ENCODE measurements around the gene MYEOV. TPM values are rescaled to one million over a fixed set of nuclear protein-coding genes. Genes with fewer than 3 reads are reported as not detected.

MYEOV gene
- total and polyA plus RNA-seq, 9 of the 15 experiments (the other 6 are each of a cell fraction or from before 2014, with no cell fraction given) = 10.2 to 133 (median 32.2) TPM

DNA sequence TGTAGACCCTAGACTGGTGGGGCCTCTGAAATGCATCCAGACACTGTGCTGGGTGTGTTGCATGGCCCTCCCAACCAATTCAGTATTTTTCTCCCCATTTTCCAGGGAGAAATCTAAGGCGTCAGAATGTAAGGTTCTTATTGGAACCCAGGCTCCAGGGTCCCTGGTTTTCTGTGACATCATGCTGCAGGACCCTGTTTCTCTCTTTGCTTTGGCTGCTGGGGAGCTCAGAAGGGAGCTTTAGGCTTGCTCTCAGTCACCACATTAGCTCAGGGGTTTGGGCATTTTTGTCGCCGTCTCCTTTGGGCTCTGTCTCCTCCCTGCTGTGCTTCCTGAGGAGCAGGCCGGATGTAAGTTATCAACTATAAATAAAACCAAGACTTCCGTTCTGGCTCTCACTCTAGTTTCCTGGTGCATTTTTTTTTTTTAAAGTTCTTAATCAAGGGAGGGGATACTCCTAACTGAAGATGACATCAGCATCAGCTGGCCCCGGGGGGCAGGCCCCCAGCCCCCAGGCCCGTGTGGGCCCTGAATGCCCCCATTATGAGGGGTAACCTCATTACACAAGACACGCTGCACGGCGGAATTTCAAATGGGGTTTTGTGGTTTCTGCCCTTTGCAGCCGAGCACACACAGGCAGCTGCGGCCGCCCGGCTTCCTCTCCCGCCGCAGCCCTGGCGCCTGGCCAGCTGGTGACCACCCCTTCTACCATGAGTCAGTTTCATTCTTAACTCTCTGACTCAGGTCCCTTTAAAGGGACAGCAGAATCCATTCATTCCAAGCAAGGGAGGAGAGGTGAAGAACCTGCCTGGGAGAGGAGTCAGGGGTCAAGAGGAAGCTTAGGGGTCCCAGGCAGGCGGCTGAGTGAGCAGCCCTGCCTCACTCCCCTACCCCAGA is 3.2 kb downstream of the MYEOV start (continued):
- TF ChIP-seq, protein P1, sequence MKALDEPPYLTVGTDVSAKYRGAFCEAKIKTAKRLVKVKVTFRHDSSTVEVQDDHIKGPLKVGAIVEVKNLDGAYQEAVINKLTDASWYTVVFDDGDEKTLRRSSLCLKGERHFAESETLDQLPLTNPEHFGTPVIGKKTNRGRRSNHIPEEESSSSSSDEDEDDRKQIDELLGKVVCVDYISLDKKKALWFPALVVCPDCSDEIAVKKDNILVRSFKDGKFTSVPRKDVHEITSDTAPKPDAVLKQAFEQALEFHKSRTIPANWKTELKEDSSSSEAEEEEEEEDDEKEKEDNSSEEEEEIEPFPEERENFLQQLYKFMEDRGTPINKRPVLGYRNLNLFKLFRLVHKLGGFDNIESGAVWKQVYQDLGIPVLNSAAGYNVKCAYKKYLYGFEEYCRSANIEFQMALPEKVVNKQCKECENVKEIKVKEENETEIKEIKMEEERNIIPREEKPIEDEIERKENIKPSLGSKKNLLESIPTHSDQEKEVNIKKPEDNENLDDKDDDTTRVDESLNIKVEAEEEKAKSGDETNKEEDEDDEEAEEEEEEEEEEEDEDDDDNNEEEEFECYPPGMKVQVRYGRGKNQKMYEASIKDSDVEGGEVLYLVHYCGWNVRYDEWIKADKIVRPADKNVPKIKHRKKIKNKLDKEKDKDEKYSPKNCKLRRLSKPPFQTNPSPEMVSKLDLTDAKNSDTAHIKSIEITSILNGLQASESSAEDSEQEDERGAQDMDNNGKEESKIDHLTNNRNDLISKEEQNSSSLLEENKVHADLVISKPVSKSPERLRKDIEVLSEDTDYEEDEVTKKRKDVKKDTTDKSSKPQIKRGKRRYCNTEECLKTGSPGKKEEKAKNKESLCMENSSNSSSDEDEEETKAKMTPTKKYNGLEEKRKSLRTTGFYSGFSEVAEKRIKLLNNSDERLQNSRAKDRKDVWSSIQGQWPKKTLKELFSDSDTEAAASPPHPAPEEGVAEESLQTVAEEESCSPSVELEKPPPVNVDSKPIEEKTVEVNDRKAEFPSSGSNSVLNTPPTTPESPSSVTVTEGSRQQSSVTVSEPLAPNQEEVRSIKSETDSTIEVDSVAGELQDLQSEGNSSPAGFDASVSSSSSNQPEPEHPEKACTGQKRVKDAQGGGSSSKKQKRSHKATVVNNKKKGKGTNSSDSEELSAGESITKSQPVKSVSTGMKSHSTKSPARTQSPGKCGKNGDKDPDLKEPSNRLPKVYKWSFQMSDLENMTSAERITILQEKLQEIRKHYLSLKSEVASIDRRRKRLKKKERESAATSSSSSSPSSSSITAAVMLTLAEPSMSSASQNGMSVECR (CRISPR knock-in tag; IDR thresholded peaks at IDR 0.05) = peak; percentile 87
- TF ChIP-seq RB1 (IDR thresholded peaks at IDR 0.05; ENCODE audit: low read depth) (peak; percentile 11; the same call in 1 of the 2 replicates), SRF (CRISPR knock-in tag; IDR thresholded peaks at IDR 0.05) (peak in 1 of 2 experiments; percentile 49; a peak in 1 of 4 replicates), HDAC2 (IDR thresholded peaks at IDR 0.05) (peak; percentile 83; the same call in 1 of the 2 replicates), ETV1 (tag; conservative IDR thresholded peaks at IDR 0.05; ENCODE audit: low read depth) (peak; percentile 98), PHF8 (IDR thresholded peaks at IDR 0.05; ENCODE audit: borderline replicate concordance, low read length) (peak; percentile 42; the same call in 1 of the 2 replicates), CBFB (CRISPR knock-in tag; IDR thresholded peaks at IDR 0.05) (peak; percentile 82; the same call in 1 of the 2 replicates), CCNT2 (IDR thresholded peaks at IDR 0.05; ENCODE audit: borderline replicate concordance, extremely low read depth, insufficient read length, low read depth, low read length) (peak; percentile 92), ZNF12 (CRISPR knock-in tag; IDR thresholded peaks at IDR 0.05) (peak; percentile 28; the same call in 1 of the 2 replicates), CBFA2T3 (IDR thresholded peaks at IDR 0.05) (peak; percentile 65), RUNX1 (IDR thresholded peaks at IDR 0.05; ENCODE audit: low read depth) (peak; percentile 49; the same call in 1 of the 2 replicates), HNRNPH1 (optimal IDR thresholded peaks at IDR 0.05; ENCODE audit: low read depth, low read length) (no peak), KLF16 (IDR thresholded peaks at IDR 0.05) (peak; percentile 61; the same call in 1 of the 2 replicates), ZNF79 (CRISPR knock-in tag; IDR thresholded peaks at IDR 0.05; ENCODE audit: low read depth) (no peak), EP400 (IDR thresholded peaks at IDR 0.05) (peak; percentile 61), FOXK2 (conservative IDR thresholded peaks at IDR 0.05 in 1 of 2, IDR thresholded peaks at IDR 0.05 in 1 of 2; ENCODE audit: low read depth in 2 of 2) (0 out of 4 replicates have a peak, but pooled peaks of 1 of the 2 experiments have one; percentile 26), HDAC1 (IDR thresholded peaks at IDR 0.05) (peak in 1 of 2 experiments; percentile 52; a peak in 2 of 4 replicates), GABPA (tag; conservative IDR thresholded peaks at IDR 0.05; ENCODE audit: low read depth) (peak; percentile 89)
- TF ChIP-seq, protein P2, sequence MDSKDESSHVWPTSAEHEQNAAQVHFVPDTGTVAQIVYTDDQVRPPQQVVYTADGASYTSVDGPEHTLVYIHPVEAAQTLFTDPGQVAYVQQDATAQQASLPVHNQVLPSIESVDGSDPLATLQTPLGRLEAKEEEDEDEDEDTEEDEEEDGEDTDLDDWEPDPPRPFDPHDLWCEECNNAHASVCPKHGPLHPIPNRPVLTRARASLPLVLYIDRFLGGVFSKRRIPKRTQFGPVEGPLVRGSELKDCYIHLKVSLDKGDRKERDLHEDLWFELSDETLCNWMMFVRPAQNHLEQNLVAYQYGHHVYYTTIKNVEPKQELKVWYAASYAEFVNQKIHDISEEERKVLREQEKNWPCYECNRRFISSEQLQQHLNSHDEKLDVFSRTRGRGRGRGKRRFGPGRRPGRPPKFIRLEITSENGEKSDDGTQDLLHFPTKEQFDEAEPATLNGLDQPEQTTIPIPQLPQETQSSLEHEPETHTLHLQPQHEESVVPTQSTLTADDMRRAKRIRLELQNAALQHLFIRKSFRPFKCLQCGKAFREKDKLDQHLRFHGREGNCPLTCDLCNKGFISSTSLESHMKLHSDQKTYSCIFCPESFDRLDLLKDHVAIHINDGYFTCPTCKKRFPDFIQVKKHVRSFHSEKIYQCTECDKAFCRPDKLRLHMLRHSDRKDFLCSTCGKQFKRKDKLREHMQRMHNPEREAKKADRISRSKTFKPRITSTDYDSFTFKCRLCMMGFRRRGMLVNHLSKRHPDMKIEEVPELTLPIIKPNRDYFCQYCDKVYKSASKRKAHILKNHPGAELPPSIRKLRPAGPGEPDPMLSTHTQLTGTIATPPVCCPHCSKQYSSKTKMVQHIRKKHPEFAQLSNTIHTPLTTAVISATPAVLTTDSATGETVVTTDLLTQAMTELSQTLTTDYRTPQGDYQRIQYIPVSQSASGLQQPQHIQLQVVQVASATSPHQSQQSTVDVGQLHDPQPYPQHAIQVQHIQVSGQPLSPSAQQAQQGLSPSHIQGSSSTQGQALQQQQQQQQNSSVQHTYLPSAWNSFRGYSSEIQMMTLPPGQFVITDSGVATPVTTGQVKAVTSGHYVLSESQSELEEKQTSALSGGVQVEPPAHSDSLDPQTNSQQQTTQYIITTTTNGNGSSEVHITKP (IDR thresholded peaks at IDR 0.05; ENCODE audit: partially characterized antibody) = peak; percentile 80

Measured in K562 (cell line).